ENCODE measurements around the gene PTPRK. TPM values are rescaled to one million over a fixed set of nuclear protein-coding genes. Genes with fewer than 3 reads are reported as not detected.

Gene PTPRK
- total RNA-seq, 1 experiment from 2014 or later = 34.2 TPM

- intact Hi-C loops (cut with micrococcal nuclease) = no loop called here
- Histone ChIP-seq H3K4me3 (replicated peaks in 1 of 2; ENCODE audit: low read depth in 1 of 2, low read length in 2 of 2) (no peak overlapping the region), H3K79me2 (ENCODE audit: insufficient read depth, low read length) (no peaks in the 10 kb centered on the region), H3K9ac (ENCODE audit: low read length) (no peak overlapping the region), H3K27me3 (ENCODE audit: insufficient read depth, low read length) (no peaks in the 10 kb centered on the region), H3K9me3 (ENCODE audit: control insufficient read depth in 1 of 2, insufficient read depth in 1 of 2, low read depth in 1 of 2, low read length in 2 of 2) (no peaks in the 10 kb centered on the region), H3K4me1 (ENCODE audit: control insufficient read depth in 1 of 2, insufficient read depth in 2 of 2, low read length in 2 of 2) (no peaks in the 10 kb centered on the region), H3K27ac (ENCODE audit: low read depth, low read length) (no peak overlapping the region), H3K4me2 (ENCODE audit: low read length) (no peak overlapping the region), H2AFZ (ENCODE audit: low read depth, low read length, poor library complexity, severe bottlenecking) (no peak overlapping the region), H4K20me1 (ENCODE audit: insufficient read depth) (no peaks in the 10 kb centered on the region), H3K36me3 (ENCODE audit: control insufficient read depth in 1 of 2, insufficient read depth in 2 of 2, low read length in 2 of 2) (no peaks in the 10 kb centered on the region), H3K9me2 (ENCODE audit: insufficient read depth) (no peaks in the 10 kb centered on the region)
- no TSS peak for BruUV-seq (replicated peaks)
- ChIA-PET CTCF (no interaction called here), POLR2A (no interaction called here), RAD21 (ENCODE audit: low non-redundant PET in 1 of 2, low total read pairs in 2 of 2, uncharacterized antibody in 2 of 2, unreplicated experiment in 2 of 2) (no interaction called here)
- ATAC-seq (no peak), DNase-seq (ENCODE audit: low read depth, low spot score) (no peak)
- no peak for TF ChIP-seq EZH2 (IDR thresholded peaks at IDR 0.05)
- no peak for TF ChIP-seq CBX3 (IDR thresholded peaks at IDR 0.05; ENCODE audit: low read depth)
- no peak for TF ChIP-seq EGR1 (IDR thresholded peaks at IDR 0.05; ENCODE audit: low read depth)
- TF ChIP-seq JUND (IDR thresholded peaks at IDR 0.05) = no peak
- no peak for TF ChIP-seq EZH2phosphoT487 (IDR thresholded peaks at IDR 0.05; ENCODE audit: borderline replicate concordance)
- TF ChIP-seq SRF (IDR thresholded peaks at IDR 0.05; ENCODE audit: low read depth) = no peak
- TF ChIP-seq FOSL1 (IDR thresholded peaks at IDR 0.05; ENCODE audit: low read depth) = no peak
- TF ChIP-seq ZNF274 (IDR thresholded peaks at IDR 0.05; ENCODE audit: low read depth, low read length) = no peak
- no peak for TF ChIP-seq POLR2AphosphoS5 (IDR thresholded peaks at IDR 0.05; ENCODE audit: low read depth, low read length)
These were observed 176.7 kb downstream of the PTPRK start for GRCh38 chr6:128343706-128344105.

GRCh38 chr6:128339635-128340450 is 180.6 kb downstream of the PTPRK start:
- H3K9me2 ChIP-seq (ENCODE audit: insufficient read depth) = no peaks in the 10 kb centered on the region
- ChIA-PET CTCF (no interaction called here), RAD21 (ENCODE audit: low non-redundant PET in 1 of 2, low total read pairs in 2 of 2, uncharacterized antibody in 2 of 2, unreplicated experiment in 2 of 2) (no interaction called here), POLR2A (no interaction called here)
- intact Hi-C loops (cut with micrococcal nuclease) = no loop called here
- no peak overlapping the region for H3K4me3 ChIP-seq (replicated peaks in 1 of 2; ENCODE audit: low read depth in 1 of 2, low read length in 2 of 2)
- no peaks in the 10 kb centered on the region for H4K20me1 ChIP-seq (ENCODE audit: insufficient read depth)
- BruUV-seq (replicated peaks) = no TSS peak
- DNase-seq (ENCODE audit: low read depth, low spot score) (no peak), ATAC-seq (no peak)
- no peaks in the 10 kb centered on the region for H3K27me3 ChIP-seq (ENCODE audit: insufficient read depth, low read length)
- TF ChIP-seq SIN3A (IDR thresholded peaks at IDR 0.05; ENCODE audit: low read depth) (no peak), ZBTB33 (IDR thresholded peaks at IDR 0.05; ENCODE audit: extremely low read depth, insufficient replicate concordance, low read length) (no peak), CTCF (IDR thresholded peaks at IDR 0.05 in 2 of 3, conservative IDR thresholded peaks at IDR 0.05 in 1 of 3; ENCODE audit: borderline replicate concordance in 1 of 3, insufficient read depth in 1 of 3, low read depth in 2 of 3, low read length in 2 of 3) (no peak), EZH2phosphoT487 (IDR thresholded peaks at IDR 0.05; ENCODE audit: borderline replicate concordance) (no peak), FOSL1 (IDR thresholded peaks at IDR 0.05; ENCODE audit: low read depth) (no peak), SRF (IDR thresholded peaks at IDR 0.05; ENCODE audit: low read depth) (no peak), MAX (IDR thresholded peaks at IDR 0.05) (no peak)
- H3K79me2 ChIP-seq (ENCODE audit: insufficient read depth, low read length) = no peaks in the 10 kb centered on the region
- no peaks in the 10 kb centered on the region for H3K9me3 ChIP-seq (ENCODE audit: control insufficient read depth in 1 of 2, insufficient read depth in 1 of 2, low read depth in 1 of 2, low read length in 2 of 2)
- no peak overlapping the region for H3K9ac ChIP-seq (ENCODE audit: low read length)
- H3K27ac ChIP-seq (ENCODE audit: low read depth, low read length) = no peak overlapping the region
- H3K4me2 ChIP-seq (ENCODE audit: low read length) = no peak overlapping the region
- H2AFZ ChIP-seq (ENCODE audit: low read depth, low read length, poor library complexity, severe bottlenecking) = no peak overlapping the region
- no peaks in the 10 kb centered on the region for H3K4me1 ChIP-seq (ENCODE audit: control insufficient read depth in 1 of 2, insufficient read depth in 2 of 2, low read length in 2 of 2)
- H3K36me3 ChIP-seq (ENCODE audit: control insufficient read depth in 1 of 2, insufficient read depth in 2 of 2, low read length in 2 of 2) = no peaks in the 10 kb centered on the region
